ENCODE results near the gene RASSF6.

RASSF6 gene

DNA sequence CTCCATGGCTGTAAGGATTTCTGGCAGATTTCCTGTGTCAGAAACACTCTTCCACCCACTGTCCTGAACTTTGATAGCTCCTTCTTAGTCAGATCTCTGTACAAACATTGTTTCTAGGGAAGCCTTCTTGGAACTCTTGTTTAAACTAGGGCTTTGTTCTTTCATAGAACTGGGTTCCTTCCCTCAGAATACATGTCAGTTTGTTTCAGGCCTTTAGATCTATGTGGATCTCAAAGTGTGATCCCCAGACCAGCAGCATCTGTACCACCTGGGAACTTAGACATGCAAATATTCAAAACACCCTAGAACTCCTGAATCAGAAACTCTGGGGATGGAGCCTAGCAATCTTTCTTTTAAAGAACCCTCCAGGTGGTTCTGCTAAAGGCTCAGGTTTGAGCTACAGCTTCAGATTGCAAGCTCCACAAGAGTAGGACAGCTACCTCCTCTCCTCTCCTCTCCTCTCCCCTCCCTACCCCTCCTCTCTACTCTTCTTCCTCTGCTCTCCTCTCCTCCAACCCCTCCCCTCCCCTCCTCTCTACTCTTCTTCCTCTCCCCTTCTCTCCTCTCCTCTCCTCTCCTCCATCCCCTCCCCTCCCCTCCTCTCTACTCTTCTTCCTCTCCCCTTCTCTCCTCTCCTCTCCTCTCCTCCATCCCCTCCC, 12.7 kb downstream of the RASSF6 start:
- H3K27ac ChIP-seq: no peak overlapping the region
- no peak overlapping the region for H3K9ac ChIP-seq
- H3K4me1 ChIP-seq: no peaks in the 10 kb centered on the region

GRCh38 chr4:73606465-73606974, 13.7 kb downstream of the RASSF6 start:
- Histone ChIP-seq H3K36me3 (ENCODE audit: control insufficient read depth, insufficient read depth, low read length) (no peaks in the 10 kb centered on the region), H3K4me1 (no peaks in the 10 kb centered on the region), H3K4me3 (ENCODE audit: low read depth, low read length) (no peak overlapping the region), H3K27ac (no peak overlapping the region), H3K4me2 (ENCODE audit: low read length) (no peak overlapping the region), H3K9ac (no peak overlapping the region), H3K79me2 (no peaks in the 10 kb centered on the region), H3K9me3 (ENCODE audit: control insufficient read depth, low read length) (no peaks in the 10 kb centered on the region), H2AFZ (no peak overlapping the region), H3K27me3 (ENCODE audit: control insufficient read depth, insufficient read depth, low read length) (no peaks in the 10 kb centered on the region)
- TF ChIP-seq, protein P1, sequence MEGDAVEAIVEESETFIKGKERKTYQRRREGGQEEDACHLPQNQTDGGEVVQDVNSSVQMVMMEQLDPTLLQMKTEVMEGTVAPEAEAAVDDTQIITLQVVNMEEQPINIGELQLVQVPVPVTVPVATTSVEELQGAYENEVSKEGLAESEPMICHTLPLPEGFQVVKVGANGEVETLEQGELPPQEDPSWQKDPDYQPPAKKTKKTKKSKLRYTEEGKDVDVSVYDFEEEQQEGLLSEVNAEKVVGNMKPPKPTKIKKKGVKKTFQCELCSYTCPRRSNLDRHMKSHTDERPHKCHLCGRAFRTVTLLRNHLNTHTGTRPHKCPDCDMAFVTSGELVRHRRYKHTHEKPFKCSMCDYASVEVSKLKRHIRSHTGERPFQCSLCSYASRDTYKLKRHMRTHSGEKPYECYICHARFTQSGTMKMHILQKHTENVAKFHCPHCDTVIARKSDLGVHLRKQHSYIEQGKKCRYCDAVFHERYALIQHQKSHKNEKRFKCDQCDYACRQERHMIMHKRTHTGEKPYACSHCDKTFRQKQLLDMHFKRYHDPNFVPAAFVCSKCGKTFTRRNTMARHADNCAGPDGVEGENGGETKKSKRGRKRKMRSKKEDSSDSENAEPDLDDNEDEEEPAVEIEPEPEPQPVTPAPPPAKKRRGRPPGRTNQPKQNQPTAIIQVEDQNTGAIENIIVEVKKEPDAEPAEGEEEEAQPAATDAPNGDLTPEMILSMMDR (IDR thresholded peaks at IDR 0.05): no peak

More for the DNA sequence above, 12.7 kb downstream of the RASSF6 start:
- H3K4me3 ChIP-seq (ENCODE audit: low read depth, low read length): no peak overlapping the region
- H3K9me3 ChIP-seq (ENCODE audit: control insufficient read depth, low read length): no peaks in the 10 kb centered on the region
- H2AFZ ChIP-seq: no peak overlapping the region
- no peaks in the 10 kb centered on the region for H3K79me2 ChIP-seq
- no peaks in the 10 kb centered on the region for H3K27me3 ChIP-seq (ENCODE audit: control insufficient read depth, insufficient read depth, low read length)
- no peak overlapping the region for H3K4me2 ChIP-seq (ENCODE audit: low read length)
- TF ChIP-seq, protein P1 (IDR thresholded peaks at IDR 0.05): no peak
- H3K36me3 ChIP-seq (ENCODE audit: control insufficient read depth, insufficient read depth, low read length): no peaks in the 10 kb centered on the region

- Histone ChIP-seq H3K27ac (no peak overlapping the region), H2AFZ (no peak overlapping the region), H3K36me3 (ENCODE audit: control insufficient read depth, insufficient read depth, low read length) (no peaks in the 10 kb centered on the region), H3K27me3 (ENCODE audit: control insufficient read depth, insufficient read depth, low read length) (no peaks in the 10 kb centered on the region), H3K9ac (no peak overlapping the region), H3K4me3 (ENCODE audit: low read depth, low read length) (no peak overlapping the region), H3K4me2 (ENCODE audit: low read length) (no peak overlapping the region), H3K79me2 (no peaks in the 10 kb centered on the region), H3K9me3 (ENCODE audit: control insufficient read depth, low read length) (no peaks in the 10 kb centered on the region), H3K4me1 (no peaks in the 10 kb centered on the region)
- TF ChIP-seq, protein P1 (IDR thresholded peaks at IDR 0.05): no peak
These were observed 16.2 kb downstream of the RASSF6 start for GRCh38 chr4:73603854-73604584.

- H3K27me3 ChIP-seq (ENCODE audit: control insufficient read depth, insufficient read depth, low read length): no peaks in the 10 kb centered on the region
- H3K36me3 ChIP-seq (ENCODE audit: control insufficient read depth, insufficient read depth, low read length): no peaks in the 10 kb centered on the region
- H3K9ac ChIP-seq: no peak overlapping the region
- H3K4me1 ChIP-seq: no peaks in the 10 kb centered on the region
- TF ChIP-seq, protein P1 (IDR thresholded peaks at IDR 0.05): no peak
- no peak overlapping the region for H3K4me2 ChIP-seq (ENCODE audit: low read length)
- H3K27ac ChIP-seq: no peak overlapping the region
- H3K4me3 ChIP-seq (ENCODE audit: low read depth, low read length): no peak overlapping the region
- no peak overlapping the region for H2AFZ ChIP-seq
- H3K9me3 ChIP-seq (ENCODE audit: control insufficient read depth, low read length): no peaks in the 10 kb centered on the region
- H3K79me2 ChIP-seq: no peaks in the 10 kb centered on the region
These were observed 16.9 kb downstream of the RASSF6 start for GRCh38 chr4:73603271-73603710.

Measured in parathyroid adenoma (tissue), 2 donors.